Activated CD8-positive, alpha-beta T cell treated with anti-CD3 and anti-CD28 coated beads, Interleukin-2, amount 10 ng/mL, durations not matched to agents 7 days and 5 days (primary cell): ENCODE results near the gene CENPL. TPM values are rescaled to one million over a fixed set of nuclear protein-coding genes. Genes with fewer than 3 reads are reported as not detected.
"Not testable (repeated sequence)": the region's sequence is repeated elsewhere in the genome, so short reads cannot be mapped to it uniquely, and the experiment has no call there.

Experiments used
- ATAC-seq: fragments of 150-1000 bp; cut with Tn5 transposase; one replicate; pipeline ENCODE4 v1.10.0; 2021; ENCODE audit warnings: moderate library complexity
- CTCF ChIA-PET: fragments of 350-600 bp; sonication (Branson Sonifier 250); formaldehyde crosslinking; loops from one replicate; lab custom pipeline; 2021; ENCODE audit warnings: antibody characterized with exemption; lab: Charles Lee
- POLR2A ChIA-PET: fragments of 350-600 bp; sonication (Branson Sonifier 250); formaldehyde crosslinking; loops from one replicate; lab custom pipeline; 2021; ENCODE audit warnings: antibody characterized with exemption; lab: Charles Lee
- DNase-seq: peaks from one replicate; pipeline ENCODE4 v3.0.0-alpha.2; 2020
- H3K27ac Mint-ChIP-seq: one replicate; pipeline ENCODE4 v1.8.0; 2021; ENCODE audit warnings: mild to moderate bottlenecking, mixed read lengths
- H3K27me3 Mint-ChIP-seq: one replicate; pipeline ENCODE4 v1.8.0; 2021; ENCODE audit warnings: low read depth, mixed read lengths
- H3K36me3 Mint-ChIP-seq: one replicate; pipeline ENCODE4 v1.8.0; 2021; ENCODE audit warnings: low read depth, mixed read lengths
- H3K4me1 Mint-ChIP-seq: one replicate; pipeline ENCODE4 v1.8.0; 2021; ENCODE audit warnings: low read depth, mixed read lengths
- H3K4me3 Mint-ChIP-seq: one replicate; pipeline ENCODE4 v1.8.0; 2021; ENCODE audit warnings: mild to moderate bottlenecking, mixed read lengths
- H3K9me3 Mint-ChIP-seq: one replicate; pipeline ENCODE4 v1.8.0; 2022; ENCODE audit warnings: mixed read lengths; ENCODE audit not compliant: insufficient read depth
- total RNA-seq, 2 experiments: library from RNA; stranded (reverse); gene quantifications; one replicate each; pipeline ENCODE4 v1.2.3, GENCODE V29; 2021

CENPL gene
- total RNA-seq, 2 experiments from 2014 or later, result 35.5 to 39.2 TPM

DNA sequence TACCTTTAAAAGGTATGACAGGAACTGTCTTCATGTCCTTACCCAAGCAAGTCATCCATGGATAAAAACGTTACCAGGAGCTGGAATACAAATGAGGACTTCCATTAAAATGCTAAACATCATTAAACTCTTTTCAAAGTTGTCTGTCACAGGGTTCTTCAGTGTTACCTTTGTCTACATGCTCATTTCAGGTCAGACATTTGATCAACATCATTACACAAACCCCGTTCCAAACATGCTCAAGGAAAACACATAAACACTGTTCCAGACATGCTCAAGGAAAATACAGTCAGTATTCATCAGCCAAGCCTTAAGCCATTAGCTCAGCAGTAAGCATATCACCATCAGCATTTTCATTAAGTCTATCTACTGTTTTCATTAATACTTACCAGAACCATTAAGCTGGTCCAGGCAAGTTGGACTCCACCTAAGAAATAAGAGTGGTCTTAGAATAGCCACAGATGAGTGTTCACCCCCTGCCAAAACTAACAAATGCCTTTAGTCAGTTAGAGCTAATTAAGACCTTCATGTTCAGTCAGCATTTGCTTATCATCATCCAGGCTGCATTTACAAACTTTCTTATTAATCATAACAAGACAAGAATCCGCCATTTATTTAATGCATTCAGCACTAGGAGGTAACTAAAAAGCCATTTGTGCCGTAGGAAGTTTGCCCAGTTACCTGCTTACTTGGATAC, 40.9 kb upstream of the CENPL start:
- Mint-ChIP-seq H3K27ac (peak overlapping the region; percentile 94), H3K27me3 (no peaks in the 10 kb centered on the region), H3K4me3 (peak overlapping the region; percentile 89), H3K36me3 (peaks cover 65% of the 10 kb centered on the region), H3K4me1 (peaks cover 59% of the 10 kb centered on the region), H3K9me3 (no peaks in the 10 kb centered on the region)
- POLR2A ChIA-PET, result interaction anchor here (0.7 to 4.6 kb wide), 3 partner anchors 9 to 41 kb away, joined by 3 to 36 read pairs (median 4); partner anchors contain the start of genes CENPL and DARS2
- no peak for DNase-seq
- no peak for ATAC-seq
- CTCF ChIA-PET, result interaction anchor here (0.8 to 1.6 kb wide), 3 partner anchors 8 to 436 kb away, joined by 3 to 6 read pairs (median 3); no protein-coding TSS in a partner anchor

DNA sequence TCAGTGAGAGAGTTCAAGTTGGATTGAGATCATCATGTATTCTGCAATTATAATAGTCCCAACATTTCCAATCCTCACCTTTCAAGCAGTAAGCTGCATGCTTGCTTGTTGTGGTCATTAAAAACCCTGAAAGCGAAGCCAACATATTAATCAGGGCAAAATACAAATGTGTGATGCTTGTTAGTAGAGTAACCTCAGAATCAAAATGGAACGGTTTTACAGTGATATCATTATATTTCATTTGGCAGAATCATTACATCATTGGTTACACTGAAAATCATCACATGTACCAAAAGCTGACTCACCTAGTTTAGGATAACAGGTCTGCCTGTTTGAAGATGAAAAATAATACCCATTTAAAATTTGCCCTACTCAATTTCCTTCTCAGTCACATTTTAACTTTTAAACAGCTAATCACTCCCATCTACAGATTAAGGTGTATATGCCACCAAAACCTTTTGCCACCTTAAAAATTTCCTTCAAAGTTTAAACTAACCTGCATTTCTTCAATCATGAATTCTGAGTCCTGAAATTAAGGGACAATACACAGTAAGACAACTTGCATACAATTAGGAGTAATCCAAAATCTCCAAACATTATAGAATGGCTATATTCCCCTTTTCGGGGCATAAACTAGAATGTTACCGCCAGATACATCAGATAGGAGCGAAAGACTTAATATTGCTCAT, 39.6 kb upstream of the CENPL start:
- Mint-ChIP-seq H3K4me1 (peaks cover 48% of the 10 kb centered on the region), H3K27me3 (no peaks in the 10 kb centered on the region), H3K9me3 (no peaks in the 10 kb centered on the region), H3K27ac (peak overlapping the region; percentile 67), H3K4me3 (peak overlapping the region; percentile 89), H3K36me3 (peaks cover 67% of the 10 kb centered on the region)
- ATAC-seq (no peak), DNase-seq (no peak)
- ChIA-PET POLR2A (interaction anchor here (0.7 to 1.7 kb wide), 2 partner anchors 12 to 40 kb away, joined by 3 to 6 read pairs; no protein-coding TSS in a partner anchor), CTCF (interaction anchor here (0.6 to 1.6 kb wide), 3 partner anchors 19 to 435 kb away, joined by 3 to 6 read pairs (median 4); no protein-coding TSS in a partner anchor)

DNA sequence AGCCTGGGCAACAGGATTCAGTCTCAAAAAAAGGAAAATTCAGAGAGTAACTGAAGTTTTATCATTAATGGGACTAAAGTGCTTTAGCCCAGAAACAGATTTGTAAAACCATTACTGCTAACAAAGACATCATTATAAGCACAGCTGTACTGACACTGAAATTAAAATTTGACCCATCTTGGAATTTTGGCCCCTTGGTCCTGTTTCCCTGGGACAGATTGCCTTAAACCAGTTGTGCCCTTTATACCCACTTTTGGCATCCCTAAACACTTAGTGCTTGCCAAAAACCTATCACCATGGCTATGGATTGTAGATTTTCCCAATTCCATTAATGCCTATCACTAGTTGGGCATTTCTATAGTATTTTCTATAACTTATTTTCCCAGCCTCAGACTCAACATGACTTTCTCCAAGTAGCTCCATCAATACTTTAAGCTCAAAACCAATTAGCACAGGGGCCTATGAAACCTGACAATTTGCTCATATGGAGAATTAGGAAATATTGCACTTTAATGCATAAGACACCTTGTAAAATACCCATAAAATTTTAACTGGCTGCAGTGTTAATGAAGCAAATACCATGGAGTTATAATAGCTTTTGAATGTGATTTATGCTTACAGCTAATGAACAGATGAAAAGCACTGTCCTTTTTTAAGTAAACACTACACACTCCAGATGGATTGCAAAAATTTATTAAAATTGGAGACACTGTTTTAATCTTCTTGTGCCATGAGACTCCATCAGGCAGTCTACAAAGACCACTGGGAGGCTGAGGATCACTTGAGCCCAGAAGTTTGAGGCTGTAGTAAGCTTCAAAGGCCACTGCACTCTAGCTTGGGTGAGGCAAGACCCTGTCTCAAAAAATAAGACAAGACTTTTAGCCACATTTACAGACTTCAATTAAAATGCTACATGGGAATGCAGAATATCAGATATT, 38.8 kb upstream of the CENPL start:
- ATAC-seq (no peak), DNase-seq (no peak)
- Mint-ChIP-seq H3K27ac (peak overlapping the region; percentile 67), H3K4me1 (peaks cover 41% of the 10 kb centered on the region), H3K36me3 (peaks cover 67% of the 10 kb centered on the region), H3K27me3 (no peaks in the 10 kb centered on the region), H3K4me3 (peak overlapping the region; percentile 89), H3K9me3 (no peaks in the 10 kb centered on the region)
- CTCF ChIA-PET, result interaction anchor here (0.6 to 1.1 kb wide), 4 partner anchors 20 to 354 kb away, joined by 3 to 4 read pairs (median 3); no protein-coding TSS in a partner anchor
- POLR2A ChIA-PET, result interaction anchor here (1.1 to 1.7 kb wide), 3 partner anchors 11 to 40 kb away, joined by 3 to 6 read pairs (median 3); no protein-coding TSS in a partner anchor

DNA sequence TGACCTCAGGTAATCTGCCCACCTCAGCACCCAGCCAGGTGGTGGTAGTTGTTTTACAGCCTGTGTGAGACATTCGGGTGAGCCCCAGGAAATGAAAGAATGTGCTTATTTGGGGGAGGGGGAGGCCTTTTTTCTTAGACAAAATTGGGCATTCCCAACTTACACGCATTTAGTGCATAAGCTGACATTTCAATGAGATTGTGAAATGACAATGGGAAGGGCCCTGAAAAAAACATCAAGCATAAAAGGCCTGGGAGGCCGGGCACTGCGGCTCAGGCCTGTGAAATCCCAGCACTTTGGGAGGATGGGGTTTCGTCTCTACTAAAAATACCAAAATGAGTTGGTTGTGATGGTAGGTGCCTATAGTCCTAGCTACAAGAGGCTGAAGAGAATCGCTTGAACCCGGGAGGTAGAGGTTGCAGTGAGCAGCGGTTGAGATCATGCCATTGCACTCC, 38.1 kb upstream of the CENPL start:
- H3K9me3 Mint-ChIP-seq, result no peaks in the 10 kb centered on the region
- no peaks in the 10 kb centered on the region for H3K27me3 Mint-ChIP-seq
- CTCF ChIA-PET, result no interaction called here
- H3K27ac Mint-ChIP-seq, result no peak overlapping the region
- peak overlapping the region; percentile 40 for H3K4me3 Mint-ChIP-seq
- ATAC-seq (no peak), DNase-seq (no peak)
- POLR2A ChIA-PET, result interaction anchor here (1.1 to 1.7 kb wide), 3 partner anchors 11 to 39 kb away, joined by 3 to 6 read pairs (median 3); no protein-coding TSS in a partner anchor
- H3K4me1 Mint-ChIP-seq, result peaks cover 41% of the 10 kb centered on the region
- H3K36me3 Mint-ChIP-seq, result peaks cover 70% of the 10 kb centered on the region

DNA sequence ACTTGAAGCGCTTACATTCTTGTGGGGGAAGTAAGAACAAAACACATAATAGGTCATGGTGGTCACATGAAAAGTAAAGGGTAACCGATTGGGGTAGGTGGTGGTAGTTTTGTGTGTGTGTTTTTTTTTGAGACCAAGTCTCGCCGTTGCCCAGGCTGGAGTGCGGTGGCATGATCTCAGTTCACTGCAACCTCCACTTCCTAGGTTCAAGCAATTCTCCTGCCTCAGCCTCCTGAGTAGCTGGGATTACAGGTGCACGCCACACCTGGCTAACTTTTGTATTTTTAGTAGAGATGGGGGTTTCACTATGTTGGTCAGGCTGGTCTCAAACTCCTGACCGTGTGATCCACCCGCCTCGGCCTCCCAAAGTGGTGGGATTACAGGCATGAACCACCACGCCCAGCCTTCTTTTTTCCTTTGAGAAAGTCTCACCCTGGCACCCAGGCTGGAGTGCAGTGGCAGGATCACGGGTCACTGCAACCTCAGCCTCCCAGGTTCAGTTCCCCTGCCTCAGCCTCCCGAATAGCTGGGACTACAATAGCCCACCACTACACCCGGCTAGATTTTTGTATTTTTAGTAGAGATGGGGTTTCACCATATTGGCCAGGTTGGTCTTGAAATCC, 37.6 kb upstream of the CENPL start:
- Mint-ChIP-seq H3K4me3 (peak overlapping the region; percentile 40), H3K27ac (peak overlapping the region; percentile 40), H3K4me1 (peaks cover 41% of the 10 kb centered on the region), H3K36me3 (peaks cover 71% of the 10 kb centered on the region)
- ATAC-seq, CTCF ChIA-PET, H3K27me3 Mint-ChIP-seq, DNase-seq, H3K9me3 Mint-ChIP-seq: not testable (repeated sequence)
- POLR2A ChIA-PET, result interaction anchor here (1.1 to 1.7 kb wide), 3 partner anchors 10 to 39 kb away, joined by 3 to 6 read pairs (median 3); no protein-coding TSS in a partner anchor

DNA sequence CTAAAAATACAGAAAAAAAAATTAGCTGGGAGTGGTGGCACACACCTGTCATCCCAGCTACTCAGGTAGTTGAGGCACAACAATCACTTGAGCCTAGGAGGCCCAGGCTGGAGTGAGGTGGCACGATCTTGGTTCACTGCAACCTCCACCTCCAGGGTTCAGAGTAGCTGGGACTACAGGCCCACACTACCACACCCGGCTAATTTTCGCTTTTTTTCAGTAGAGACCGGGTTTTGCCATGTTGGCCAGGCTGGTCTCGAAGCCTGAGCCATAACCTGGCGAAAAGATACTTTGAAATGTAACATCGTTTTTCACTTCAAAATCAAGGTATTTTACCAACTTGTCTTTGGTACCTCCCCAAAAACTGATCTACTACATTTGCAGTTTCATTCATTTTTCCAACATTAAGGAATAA, 37.1 kb upstream of the CENPL start:
- Mint-ChIP-seq H3K36me3 (peaks cover 66% of the 10 kb centered on the region), H3K4me3 (no peak overlapping the region), H3K27ac (peak overlapping the region; percentile 40), H3K4me1 (peaks cover 39% of the 10 kb centered on the region), H3K9me3 (no peaks in the 10 kb centered on the region), H3K27me3 (no peaks in the 10 kb centered on the region)
- DNase-seq, result no peak
- ATAC-seq, result peak; percentile 8
- ChIA-PET CTCF (no interaction called here), POLR2A (no interaction called here)

DNA sequence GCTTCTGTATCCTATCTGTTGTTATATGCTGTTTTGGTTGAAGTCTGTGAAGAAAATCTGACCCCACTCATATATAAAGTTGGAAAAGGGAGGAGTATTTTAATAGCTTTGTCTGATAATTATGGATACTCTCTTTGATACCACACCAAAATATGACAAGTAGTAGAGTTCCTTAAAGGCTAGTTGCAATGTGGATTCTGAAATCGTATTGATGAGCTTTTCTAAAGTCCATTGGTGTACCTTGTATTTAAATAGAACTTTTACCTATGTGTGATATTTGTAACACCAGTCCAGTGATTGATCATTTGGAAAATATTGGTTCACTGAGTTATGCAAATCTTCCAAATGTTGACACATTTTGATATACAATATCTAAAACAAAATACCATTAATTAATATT, 35.4 kb upstream of the CENPL start:
- CTCF ChIA-PET, result no interaction called here
- Mint-ChIP-seq H3K9me3 (no peaks in the 10 kb centered on the region), H3K36me3 (peaks cover 63% of the 10 kb centered on the region), H3K4me1 (peaks cover 24% of the 10 kb centered on the region), H3K27ac (no peak overlapping the region), H3K27me3 (no peaks in the 10 kb centered on the region), H3K4me3 (no peak overlapping the region)
- no peak for ATAC-seq
- POLR2A ChIA-PET, result interaction anchor here (0.9 to 1.0 kb wide), 2 partner anchors 8 to 9 kb away, joined by 3 to 5 read pairs; no protein-coding TSS in a partner anchor
- DNase-seq, result no peak

DNA sequence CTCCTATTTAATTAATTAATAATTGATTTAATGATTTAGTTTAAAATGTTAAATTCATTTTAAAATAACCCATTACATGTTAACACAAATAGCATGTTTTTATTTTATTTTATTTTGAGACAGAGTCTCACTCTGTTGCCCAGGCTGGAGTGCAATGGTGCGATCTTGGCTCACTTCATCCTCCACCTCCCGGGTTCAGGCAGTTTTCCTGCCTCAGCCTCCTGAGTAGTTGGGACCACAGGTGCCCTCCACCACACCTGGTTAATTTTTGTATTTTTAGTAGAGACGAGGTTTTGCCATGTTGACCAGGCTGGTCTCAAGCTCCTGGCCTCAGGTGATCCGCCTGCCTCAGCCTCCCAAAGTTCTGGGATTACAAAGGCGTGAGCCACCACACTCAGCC, 34.9 kb upstream of the CENPL start:
- H3K9me3 Mint-ChIP-seq, H3K27me3 Mint-ChIP-seq, H3K27ac Mint-ChIP-seq, H3K4me3 Mint-ChIP-seq, ATAC-seq, DNase-seq, CTCF ChIA-PET: not testable (repeated sequence)
- Mint-ChIP-seq H3K36me3 (peaks cover 61% of the 10 kb centered on the region), H3K4me1 (peaks cover 19% of the 10 kb centered on the region)
- POLR2A ChIA-PET, result interaction anchor here (1.0 kb wide), 1 partner anchor 9 kb away, joined by 3 read pairs; no protein-coding TSS in a partner anchor

DNA sequence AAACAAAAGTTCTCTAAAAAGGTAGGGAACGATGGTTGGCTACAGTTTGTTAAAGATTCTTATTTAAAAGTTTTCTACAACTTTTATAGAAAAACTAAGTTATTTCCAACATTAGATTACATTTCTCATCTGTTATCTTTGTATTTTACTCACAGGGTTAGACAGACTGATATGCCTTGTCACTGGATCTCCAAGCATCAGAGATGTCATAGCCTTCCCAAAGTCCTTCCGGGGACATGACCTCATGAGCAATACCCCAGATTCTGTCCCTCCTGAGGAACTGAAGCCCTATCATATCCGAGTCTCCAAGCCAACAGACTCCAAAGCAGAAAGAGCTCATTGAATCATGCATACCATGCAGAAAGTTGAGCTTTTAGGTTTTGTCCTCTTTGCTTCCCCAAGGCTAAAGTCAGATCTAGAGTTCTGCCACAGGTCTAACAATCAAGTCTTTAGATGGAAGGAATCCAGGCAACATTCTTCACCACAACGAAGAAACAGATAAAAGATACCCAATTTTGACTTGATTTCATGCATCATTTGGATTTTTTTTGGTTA, 32.8 kb upstream of the CENPL start:
- no peaks in the 10 kb centered on the region for H3K27me3 Mint-ChIP-seq
- ATAC-seq, result no peak
- H3K9me3 Mint-ChIP-seq, result no peaks in the 10 kb centered on the region
- DNase-seq, result no peak
- ChIA-PET POLR2A (no interaction called here), CTCF (interaction anchor here (1.0 to 1.6 kb wide), 2 partner anchors 8 to 11 kb away, joined by 3 to 4 read pairs; partner anchors contain the start of gene ZBTB37)
- H3K27ac Mint-ChIP-seq, result peak overlapping the region; percentile 29
- no peak overlapping the region for H3K4me3 Mint-ChIP-seq
- H3K4me1 Mint-ChIP-seq, result peaks cover 3% of the 10 kb centered on the region
- peaks cover 56% of the 10 kb centered on the region for H3K36me3 Mint-ChIP-seq

DNA sequence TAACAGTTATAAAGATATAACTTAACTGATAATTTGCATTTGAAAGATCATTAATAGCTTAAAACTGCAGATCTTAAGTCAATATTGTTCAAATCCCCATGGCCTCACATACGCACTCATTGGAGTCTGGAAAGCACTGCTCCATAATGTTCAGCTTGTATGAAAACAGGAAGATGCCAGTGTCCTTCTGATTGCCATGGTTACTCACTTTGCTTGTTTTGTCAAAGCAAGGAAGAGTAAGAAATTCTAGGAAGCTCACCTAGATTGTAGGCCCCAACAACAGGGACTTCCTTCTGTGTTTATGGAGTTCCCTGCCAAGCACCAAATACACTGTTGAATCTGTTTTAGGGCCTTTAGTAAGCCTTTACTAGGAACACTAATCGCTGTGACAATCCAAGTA, 32.2 kb upstream of the CENPL start:
- ChIA-PET POLR2A (interaction anchor here (0.6 to 0.7 kb wide), 2 partner anchors 11 to 26 kb away, joined by 3 read pairs; partner anchors contain the start of genes GAS5 and ZBTB37), CTCF (interaction anchor here (1.0 to 1.6 kb wide), 2 partner anchors 9 to 12 kb away, joined by 3 to 4 read pairs; partner anchors contain the start of gene ZBTB37)
- DNase-seq (no peak), ATAC-seq (no peak)
- Mint-ChIP-seq H3K4me1 (peaks cover 1% of the 10 kb centered on the region), H3K27ac (no peak overlapping the region), H3K36me3 (peaks cover 54% of the 10 kb centered on the region), H3K9me3 (no peaks in the 10 kb centered on the region), H3K4me3 (no peak overlapping the region), H3K27me3 (no peaks in the 10 kb centered on the region)
